PC-9 (cell line): ENCODE measurements around the gene ALKBH4. TPM values are rescaled to one million over a fixed set of nuclear protein-coding genes. Genes with fewer than 3 reads are reported as not detected.
A peak's percentile ranks its signal among the peaks of the same experiment; 100 is the strongest.

ENCODE experiments used
- BruUV-seq: library from RNA; stranded (reverse); fragments of 400-500 nt; replicated peaks from 2 replicates; lab custom pipeline; 2021; lab: Mats Ljungman, UMichigan
- CTCF ChIA-PET: fragments of 300-600 bp; sonication (Branson Sonifier 250); formaldehyde crosslinking; loops from one replicate; lab custom pipeline; 2022; ENCODE audit warnings: antibody characterized with exemption; lab: Charles Lee
- POLR2A ChIA-PET: fragments of 300-600 bp; sonication (Branson Sonifier 250); formaldehyde crosslinking; loops from one replicate; lab custom pipeline; 2022; ENCODE audit warnings: antibody characterized with exemption; ENCODE audit not compliant: unreplicated experiment; lab: Charles Lee
- DNase-seq, 2 experiments: peaks; one replicate each; pipeline versions ENCODE4 v3.0.0 to v3.0.0-alpha.2; 2015 to 2022; ENCODE audit warnings: mixed read lengths in 1 of 2
- H2AFZ ChIP-seq: fragments of 200-600 bp; sonication (generic); 2 replicates; pipeline ENCODE4 v1.8.1; 2017; ENCODE audit warnings: antibody characterized with exemption
- H3F3A ChIP-seq: fragments of 200-600 bp; sonication (generic); 2 replicates; pipeline ENCODE4 v1.8.1; 2017; ENCODE audit warnings: antibody characterized with exemption, mild to moderate bottlenecking, low read depth; ENCODE audit not compliant: insufficient read depth
- H3K27ac ChIP-seq: fragments of 200-600 bp; sonication (generic); 2 replicates; pipeline ENCODE4 v1.6.1; 2016; ENCODE audit warnings: mixed run types
- H3K27me3 ChIP-seq: fragments of 200-600 bp; sonication (generic); 2 replicates; pipeline ENCODE4 v1.6.1; 2016; ENCODE audit warnings: low read depth, mixed run types; ENCODE audit not compliant: insufficient read depth
- H3K36me3 ChIP-seq: fragments of 200-600 bp; sonication (generic); 2 replicates; pipeline ENCODE4 v1.6.1; 2016; ENCODE audit warnings: low read depth, mixed run types
- H3K4me1 ChIP-seq: fragments of 200-600 bp; sonication (generic); replicated peaks from 2 replicates; pipeline ENCODE4 v1.6.1; 2016; ENCODE audit warnings: mixed run types; ENCODE audit not compliant: insufficient read depth
- H3K4me2 ChIP-seq: fragments of 200-600 bp; sonication (generic); 2 replicates; pipeline ENCODE4 v1.6.1; 2017; ENCODE audit warnings: mixed run types
- H3K4me3 ChIP-seq: fragments of 200-600 bp; sonication (generic); 2 replicates; pipeline ENCODE4 v1.6.1; 2016; ENCODE audit warnings: mixed run types
- H3K79me2 ChIP-seq: fragments of 200-600 bp; sonication (generic); 2 replicates; pipeline ENCODE4 v1.6.1; 2017; ENCODE audit warnings: low read depth, mixed run types
- H3K9me2 ChIP-seq: fragments of 200-600 bp; sonication (generic); 2 replicates; pipeline ENCODE4 v1.8.1; 2017; ENCODE audit warnings: mild to moderate bottlenecking; ENCODE audit not compliant: insufficient read depth
- H3K9me3 ChIP-seq: fragments of 200-600 bp; sonication (generic); 2 replicates; pipeline ENCODE4 v1.8.1; 2016; ENCODE audit warnings: low read depth; ENCODE audit not compliant: insufficient read depth
- H4K20me1 ChIP-seq: fragments of 200-600 bp; sonication (generic); 2 replicates; pipeline ENCODE4 v1.8.1; 2017; ENCODE audit not compliant: insufficient read depth
- EZH2 ChIP-seq: fragments of 200-600 bp; sonication (generic); IDR thresholded peaks from 2 replicates; pipeline ENCODE4 v1.8.0; 2017; ENCODE audit warnings: antibody characterized with exemption, low read depth
- intact Hi-C: fragments of 100-400 bp; cut with micrococcal nuclease; formaldehyde crosslinking; loops from one replicate; pipeline ENCODE4 v1.10.0; 2022; ENCODE audit not compliant: unreplicated experiment
- total RNA-seq: library from RNA; stranded (reverse); gene quantifications from 2 replicates; pipeline ENCODE4 v1.2.3, GENCODE V29; 2021
- TF ChIP-seq, protein P1 (sequence below): fragments of 200-600 bp; sonication (generic); conservative IDR thresholded peaks from 2 replicates; pipeline ENCODE4 v1.6.1; 2017; ENCODE audit warnings: mixed run types, antibody characterized with exemption, mild to moderate bottlenecking, moderate library complexity

Gene ALKBH4
- total RNA-seq, 1 experiment from 2014 or later: 10.9 TPM

DNA sequence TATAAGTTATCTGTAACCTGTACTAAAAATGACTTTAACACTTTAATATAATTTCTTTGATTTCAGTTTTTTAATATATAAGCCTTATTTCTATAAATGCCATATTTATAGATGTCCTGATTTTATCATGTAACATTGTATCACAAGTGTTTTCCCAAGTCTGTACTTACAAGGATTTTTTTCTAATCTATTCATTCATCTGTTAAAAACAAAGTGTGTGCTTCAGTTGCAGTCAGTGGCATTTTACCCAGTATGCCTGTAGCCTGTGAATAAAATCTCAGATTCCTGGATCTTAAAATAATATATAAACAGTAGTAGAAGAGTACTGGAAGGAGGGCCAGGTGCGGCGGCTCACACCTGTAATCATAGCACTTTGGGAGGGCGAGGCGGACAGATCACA is 51.1 kb downstream of the ALKBH4 start:
- Histone ChIP-seq H3F3A (peaks cover 6% of the 10 kb centered on the region; the same call in 1 of the 2 replicates), H3K27ac (no peak overlapping the region), H3K36me3 (peaks cover 32% of the 10 kb centered on the region), H3K4me2 (no peak overlapping the region), H3K9me2 (no peaks in the 10 kb centered on the region), H4K20me1 (no peaks in the 10 kb centered on the region), H3K4me1 (no peaks in the 10 kb centered on the region), H3K79me2 (no peaks in the 10 kb centered on the region), H2AFZ (no peak overlapping the region), H3K9me3 (no peaks in the 10 kb centered on the region), H3K27me3 (no peaks in the 10 kb centered on the region), H3K4me3 (no peak overlapping the region)
- no TSS peak for BruUV-seq
- intact Hi-C loops: no loop called here
- ChIA-PET CTCF (no interaction called here), POLR2A (no interaction called here)
- DNase-seq: no peak
- no peak for TF ChIP-seq EZH2
- TF ChIP-seq, protein P1, sequence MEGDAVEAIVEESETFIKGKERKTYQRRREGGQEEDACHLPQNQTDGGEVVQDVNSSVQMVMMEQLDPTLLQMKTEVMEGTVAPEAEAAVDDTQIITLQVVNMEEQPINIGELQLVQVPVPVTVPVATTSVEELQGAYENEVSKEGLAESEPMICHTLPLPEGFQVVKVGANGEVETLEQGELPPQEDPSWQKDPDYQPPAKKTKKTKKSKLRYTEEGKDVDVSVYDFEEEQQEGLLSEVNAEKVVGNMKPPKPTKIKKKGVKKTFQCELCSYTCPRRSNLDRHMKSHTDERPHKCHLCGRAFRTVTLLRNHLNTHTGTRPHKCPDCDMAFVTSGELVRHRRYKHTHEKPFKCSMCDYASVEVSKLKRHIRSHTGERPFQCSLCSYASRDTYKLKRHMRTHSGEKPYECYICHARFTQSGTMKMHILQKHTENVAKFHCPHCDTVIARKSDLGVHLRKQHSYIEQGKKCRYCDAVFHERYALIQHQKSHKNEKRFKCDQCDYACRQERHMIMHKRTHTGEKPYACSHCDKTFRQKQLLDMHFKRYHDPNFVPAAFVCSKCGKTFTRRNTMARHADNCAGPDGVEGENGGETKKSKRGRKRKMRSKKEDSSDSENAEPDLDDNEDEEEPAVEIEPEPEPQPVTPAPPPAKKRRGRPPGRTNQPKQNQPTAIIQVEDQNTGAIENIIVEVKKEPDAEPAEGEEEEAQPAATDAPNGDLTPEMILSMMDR: no peak

DNA sequence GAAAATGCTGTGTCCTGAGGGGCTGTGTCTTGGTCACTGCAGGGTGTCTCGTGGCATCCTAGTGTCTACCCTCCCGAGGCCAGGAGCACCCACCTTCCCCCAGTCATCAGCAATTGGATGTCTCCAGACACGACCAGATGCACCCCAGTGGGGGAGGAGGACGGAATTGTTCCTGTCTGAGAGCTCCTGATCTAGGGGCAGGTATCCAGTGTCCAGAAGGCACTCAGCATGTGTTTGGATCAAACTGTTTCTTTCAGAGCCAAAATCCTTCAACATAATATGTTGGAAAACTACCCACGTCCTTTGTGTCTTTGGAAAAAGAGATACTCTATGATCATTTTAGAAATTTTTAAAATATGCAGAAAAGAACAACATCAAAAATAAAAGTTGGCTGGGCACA is 51.6 kb downstream of the ALKBH4 start:
- Histone ChIP-seq H4K20me1 (no peaks in the 10 kb centered on the region), H3K9me3 (no peaks in the 10 kb centered on the region), H3K36me3 (peaks cover 32% of the 10 kb centered on the region), H3F3A (peaks cover 6% of the 10 kb centered on the region; the same call in 1 of the 2 replicates), H3K79me2 (no peaks in the 10 kb centered on the region), H3K4me3 (no peak overlapping the region), H3K27ac (no peak overlapping the region), H3K4me1 (no peaks in the 10 kb centered on the region), H2AFZ (no peak overlapping the region), H3K27me3 (no peaks in the 10 kb centered on the region), H3K4me2 (no peak overlapping the region), H3K9me2 (no peaks in the 10 kb centered on the region)
- DNase-seq: no peak
- CTCF ChIA-PET: interaction anchor here (0.7 kb wide), 1 partner anchor 54 kb away, joined by 7 read pairs; no protein-coding TSS in a partner anchor
- intact Hi-C loops: no loop called here
- BruUV-seq: no TSS peak
- POLR2A ChIA-PET: no interaction called here
- TF ChIP-seq, protein P1: no peak
- no peak for TF ChIP-seq EZH2

DNA sequence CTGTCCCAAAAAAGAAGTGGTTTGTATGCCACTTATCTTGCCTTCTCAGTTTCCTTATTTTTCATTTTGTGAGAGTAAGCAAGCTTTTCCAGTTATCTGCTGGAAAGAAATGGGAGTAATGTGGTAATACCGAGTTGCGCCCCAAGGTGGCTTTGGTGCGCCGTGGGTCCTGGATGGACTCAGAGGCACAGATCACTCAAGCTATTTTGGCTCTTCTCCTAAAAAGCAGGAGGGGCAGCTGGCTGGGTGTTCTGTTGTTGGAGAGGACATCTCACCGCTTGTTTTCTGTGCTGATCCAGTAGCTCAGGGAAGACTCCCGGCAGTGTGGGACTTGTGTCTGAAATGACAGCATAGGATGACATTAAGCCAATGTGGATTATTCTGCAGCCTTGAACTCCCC is 52.1 kb downstream of the ALKBH4 start:
- Histone ChIP-seq H3K4me1 (no peaks in the 10 kb centered on the region), H3K9me3 (no peaks in the 10 kb centered on the region), H3K27me3 (no peaks in the 10 kb centered on the region), H3K79me2 (no peaks in the 10 kb centered on the region), H3F3A (peaks cover 6% of the 10 kb centered on the region; the same call in 1 of the 2 replicates), H3K36me3 (peaks cover 32% of the 10 kb centered on the region), H3K4me2 (no peak overlapping the region), H3K4me3 (no peak overlapping the region), H4K20me1 (no peaks in the 10 kb centered on the region), H2AFZ (no peak overlapping the region), H3K27ac (no peak overlapping the region), H3K9me2 (no peaks in the 10 kb centered on the region)
- POLR2A ChIA-PET: no interaction called here
- TF ChIP-seq EZH2: no peak
- TF ChIP-seq, protein P1: peak; percentile 61
- CTCF ChIA-PET: interaction anchor here (0.7 kb wide), 1 partner anchor 55 kb away, joined by 7 read pairs; no protein-coding TSS in a partner anchor
- no peak for DNase-seq
- intact Hi-C loops: no loop called here
- BruUV-seq: no TSS peak
